Keratinocyte (primary cell): ENCODE results near the gene LRRC18. TPM values are rescaled to one million over a fixed set of nuclear protein-coding genes. Genes with fewer than 3 reads are reported as not detected.

ENCODE experiments used
- DNase-seq: peaks from one replicate; pipeline ENCODE4 v3.0.0-alpha.2; 2011; ENCODE audit warnings: low read depth, missing footprints, low spot score
- FAIRE-seq: peaks from 2 replicates; lab custom pipeline; 2011; peaks lifted over from hg19 to GRCh38; lab: Jason Lieb, UNC
- H2AFZ ChIP-seq: 2 replicates; pipeline ENCODE4 v1.6.0; 2012; ENCODE audit warnings: low read length, control low read depth, inconsistent platforms; ENCODE audit not compliant: control insufficient read depth
- H3K27ac ChIP-seq: 2 replicates; pipeline ENCODE4 v1.5.1; 2011; ENCODE audit warnings: low read length; ENCODE audit not compliant: control insufficient read depth, insufficient read depth
- H3K27me3 ChIP-seq: 3 replicates; pipeline ENCODE4 v1.6.0; 2011; ENCODE audit warnings: low read length; ENCODE audit not compliant: control insufficient read depth, insufficient read depth; ENCODE audit errors: extremely low read depth
- H3K36me3 ChIP-seq, 2 experiments: 2 replicates in 1 of 2; 3 replicates in 1 of 2; pipeline ENCODE4 v1.5.1; 2011; ENCODE audit warnings: low read length in 2 of 2, mild to moderate bottlenecking in 1 of 2; ENCODE audit not compliant: control insufficient read depth in 2 of 2, insufficient read depth in 2 of 2; ENCODE audit errors: extremely low read depth in 1 of 2
- H3K4me1 ChIP-seq: 3 replicates; pipeline ENCODE4 v1.5.1; 2011; ENCODE audit warnings: low read length; ENCODE audit not compliant: control insufficient read depth, insufficient read depth; ENCODE audit errors: extremely low read depth
- H3K4me2 ChIP-seq: 3 replicates; pipeline ENCODE4 v1.6.0; 2011; ENCODE audit warnings: low read depth, low read length; ENCODE audit not compliant: control insufficient read depth, insufficient read depth; ENCODE audit errors: extremely low read depth
- H3K4me3 ChIP-seq, 3 experiments: fragments of 200-600 bp in 1 of 3; sonication (generic) in 1 of 3; 2 replicates in 2 of 3; 3 replicates in 1 of 3; pipeline ENCODE4 v1.5.1; 2011 to 2016; ENCODE audit warnings: low read length in 3 of 3, mild to moderate bottlenecking in 3 of 3, control low read depth in 2 of 3, inconsistent platforms in 1 of 3, low read depth in 1 of 3, mixed read lengths in 1 of 3, mixed run types in 1 of 3, moderate library complexity in 1 of 3; ENCODE audit not compliant: control insufficient read depth in 2 of 3, insufficient read depth in 2 of 3; ENCODE audit errors: extremely low read depth in 1 of 3
- H3K79me2 ChIP-seq: 2 replicates; pipeline ENCODE4 v1.6.0; 2012; ENCODE audit warnings: low read length; ENCODE audit not compliant: control insufficient read depth, insufficient read depth
- H3K9ac ChIP-seq: 3 replicates; pipeline ENCODE4 v1.6.0; 2011; ENCODE audit warnings: low read length; ENCODE audit not compliant: control insufficient read depth, insufficient read depth; ENCODE audit errors: extremely low read depth
- H3K9me1 ChIP-seq: 3 replicates; pipeline ENCODE4 v1.6.0; 2011; ENCODE audit warnings: low read length; ENCODE audit not compliant: control insufficient read depth, insufficient read depth; ENCODE audit errors: extremely low read depth
- H3K9me3 ChIP-seq: 2 replicates; pipeline ENCODE4 v1.5.1; 2012; ENCODE audit warnings: low read depth, low read length; ENCODE audit not compliant: control insufficient read depth
- H4K20me1 ChIP-seq: 3 replicates; pipeline ENCODE4 v1.6.0; 2011; ENCODE audit warnings: low read length; ENCODE audit not compliant: control insufficient read depth, insufficient read depth; ENCODE audit errors: extremely low read depth
- EZH2 ChIP-seq: IDR thresholded peaks from one replicate; pipeline ENCODE4 v1.6.1; 2012; ENCODE audit warnings: inconsistent platforms, mild to moderate bottlenecking, low read length, moderate library complexity
- dilution Hi-C: fragments of 300-500 bp; cut with MboI; formaldehyde crosslinking; loops from one replicate; pipeline ENCODE4 v1.7.0; 2020; ENCODE audit warnings: low sequenced_read_pairs; ENCODE audit not compliant: extremely low pct_ligation_motif_present
- polyA plus RNA-seq, 5 experiments: library from polyadenylated mRNA; depleted of rRNA in 3 of 5; stranded (reverse) in 3 of 5; stranded (forward) in 1 of 5; unstranded in 1 of 5; fragments of >200 nt; gene quantifications; 1 replicate in 1 of 5; 2 replicates in 3 of 5; 3 replicates in 1 of 5; pipeline versions ENCODE4 v1.2.1 to v1.2.3, GENCODE V29; 2011 to 2012; ENCODE audit warnings: missing spikeins in 2 of 5, low read depth in 1 of 5, low replicate concordance in 1 of 5
- TF ChIP-seq, protein P1 (sequence below), 3 experiments: IDR thresholded peaks in 1 of 3; conservative IDR thresholded peaks in 1 of 3; optimal IDR thresholded peaks in 1 of 3; 2 replicates in 2 of 3; 3 replicates in 1 of 3; pipeline versions ENCODE3 to v1.5.1; 2011; ENCODE audit warnings: low read length in 3 of 3, mild to moderate bottlenecking in 3 of 3, moderate library complexity in 2 of 3, control low read depth in 1 of 3, inconsistent platforms in 1 of 3; ENCODE audit not compliant: insufficient read depth in 2 of 3; ENCODE audit errors: extremely low read depth in 1 of 3

The LRRC18 gene
- polyA plus RNA-seq, 1 donor (not counting 4 experiments of a cell fraction or from before 2014, with no cell fraction given), result not detected

DNA sequence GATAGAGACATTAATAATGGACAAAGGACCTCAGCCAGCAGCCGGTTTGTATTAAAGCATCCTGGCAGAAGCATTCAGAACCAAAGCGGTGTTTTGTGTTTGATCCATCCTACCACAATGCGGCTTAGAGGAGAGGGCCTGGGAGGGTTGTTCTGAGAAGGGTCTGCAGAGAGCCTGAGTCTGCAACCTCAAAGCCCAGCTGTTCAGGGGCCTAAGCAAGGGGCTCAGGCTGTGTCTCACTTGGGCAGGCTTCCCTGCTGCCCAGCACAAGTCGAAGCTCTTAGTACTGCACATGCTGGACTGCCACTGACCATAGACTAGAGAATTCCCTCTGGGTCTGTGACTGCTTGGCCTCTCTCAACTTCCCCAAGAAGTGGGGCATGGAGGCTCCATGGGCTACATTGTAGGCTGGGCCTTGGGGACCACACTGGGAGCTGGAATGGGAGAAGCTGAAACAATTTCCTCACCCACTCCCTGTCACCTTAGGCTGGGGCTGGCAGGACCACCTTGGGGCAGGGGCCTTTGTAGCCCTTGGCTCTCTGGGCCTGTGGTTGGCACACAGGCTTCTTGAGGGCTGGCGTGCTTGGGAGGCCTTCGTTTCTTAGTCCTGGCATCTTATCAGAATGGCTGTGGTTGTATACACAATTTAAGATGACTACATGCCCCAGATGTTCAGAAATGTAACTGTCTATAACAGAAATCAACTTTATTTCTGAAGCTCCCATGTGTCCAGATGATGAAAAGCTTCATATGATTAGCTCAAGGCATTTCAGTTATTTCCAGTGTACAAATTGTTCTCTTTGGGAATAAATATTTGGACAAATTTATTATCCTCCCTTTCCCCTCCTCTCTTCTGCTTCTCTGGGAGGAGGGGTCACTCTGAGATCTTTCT is 44.5 kb downstream of the LRRC18 start:
- Histone ChIP-seq H3K9me1 (no peaks in the 10 kb centered on the region), H3K4me1 (no peaks in the 10 kb centered on the region), H3K4me2 (no peak overlapping the region), H3K36me3 (no peaks in the 10 kb centered on the region), H3K27ac (no peak overlapping the region), H3K9me3 (no peaks in the 10 kb centered on the region), H3K79me2 (no peaks in the 10 kb centered on the region), H4K20me1 (no peaks in the 10 kb centered on the region), H3K27me3 (no peaks in the 10 kb centered on the region), H3K4me3 (no peak overlapping the region), H2AFZ (no peak overlapping the region), H3K9ac (no peak overlapping the region)
- dilution Hi-C loops, result no loop called here
- DNase-seq (no peak), FAIRE-seq (no peak)
- TF ChIP-seq, protein P1, sequence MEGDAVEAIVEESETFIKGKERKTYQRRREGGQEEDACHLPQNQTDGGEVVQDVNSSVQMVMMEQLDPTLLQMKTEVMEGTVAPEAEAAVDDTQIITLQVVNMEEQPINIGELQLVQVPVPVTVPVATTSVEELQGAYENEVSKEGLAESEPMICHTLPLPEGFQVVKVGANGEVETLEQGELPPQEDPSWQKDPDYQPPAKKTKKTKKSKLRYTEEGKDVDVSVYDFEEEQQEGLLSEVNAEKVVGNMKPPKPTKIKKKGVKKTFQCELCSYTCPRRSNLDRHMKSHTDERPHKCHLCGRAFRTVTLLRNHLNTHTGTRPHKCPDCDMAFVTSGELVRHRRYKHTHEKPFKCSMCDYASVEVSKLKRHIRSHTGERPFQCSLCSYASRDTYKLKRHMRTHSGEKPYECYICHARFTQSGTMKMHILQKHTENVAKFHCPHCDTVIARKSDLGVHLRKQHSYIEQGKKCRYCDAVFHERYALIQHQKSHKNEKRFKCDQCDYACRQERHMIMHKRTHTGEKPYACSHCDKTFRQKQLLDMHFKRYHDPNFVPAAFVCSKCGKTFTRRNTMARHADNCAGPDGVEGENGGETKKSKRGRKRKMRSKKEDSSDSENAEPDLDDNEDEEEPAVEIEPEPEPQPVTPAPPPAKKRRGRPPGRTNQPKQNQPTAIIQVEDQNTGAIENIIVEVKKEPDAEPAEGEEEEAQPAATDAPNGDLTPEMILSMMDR (optimal IDR thresholded peaks at IDR 0.05 in 1 of 3, IDR thresholded peaks at IDR 0.05 in 1 of 3, conservative IDR thresholded peaks at IDR 0.05 in 1 of 3; ENCODE audit: extremely low read depth in 1 of 3, insufficient read depth in 2 of 3, low read length in 3 of 3), result no peak
- TF ChIP-seq EZH2, result no peak

DNA sequence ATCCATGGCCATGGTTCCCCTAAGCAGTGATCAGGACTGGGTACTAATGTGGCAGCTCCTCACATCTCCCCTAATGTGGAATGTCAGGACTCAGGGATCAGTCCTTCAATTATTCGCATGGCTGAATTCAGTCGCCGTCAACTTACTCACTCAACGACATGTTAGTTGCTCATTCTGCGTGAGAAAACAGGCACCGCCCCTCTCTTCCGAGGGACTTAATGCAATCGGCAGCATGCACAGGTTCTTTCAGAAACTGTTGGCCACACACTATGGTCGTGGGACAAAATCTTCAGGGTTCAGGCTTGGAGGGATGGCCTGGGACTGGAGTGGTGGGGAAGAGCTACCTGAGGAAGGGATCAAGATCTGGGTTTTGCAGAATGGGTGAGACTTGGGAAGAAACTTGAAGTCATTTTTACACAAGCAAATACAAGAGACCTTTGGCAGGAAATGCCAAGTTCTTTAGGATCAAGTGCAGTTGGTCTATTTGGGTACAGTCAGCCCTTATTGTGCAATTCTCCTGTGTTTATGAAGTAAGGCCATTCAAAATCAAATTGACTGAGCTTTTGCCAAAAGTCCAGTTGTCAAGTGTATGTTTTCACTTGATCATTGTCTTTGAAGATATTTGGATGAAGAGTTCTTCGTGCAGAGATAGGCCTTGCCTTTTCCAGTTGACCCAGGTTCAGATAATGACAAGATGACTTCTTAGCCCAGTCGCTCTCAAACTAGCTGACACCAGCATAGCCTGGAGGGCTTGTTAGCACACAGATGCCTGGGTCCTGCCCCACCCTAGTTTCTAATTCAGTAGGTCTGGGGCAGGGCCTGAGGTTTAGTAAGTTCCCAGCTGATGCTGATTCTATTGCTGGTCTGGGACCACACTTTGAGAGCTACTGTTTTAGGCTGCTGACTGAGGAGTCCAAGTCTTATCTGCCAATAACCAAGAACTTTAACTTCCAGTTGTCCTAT is 48.5 kb downstream of the LRRC18 start:
- Histone ChIP-seq H3K4me2 (no peak overlapping the region), H3K36me3 (no peaks in the 10 kb centered on the region), H3K9ac (no peak overlapping the region), H4K20me1 (no peaks in the 10 kb centered on the region), H3K27ac (no peak overlapping the region), H3K79me2 (no peaks in the 10 kb centered on the region), H3K9me3 (no peaks in the 10 kb centered on the region), H2AFZ (no peak overlapping the region), H3K9me1 (no peaks in the 10 kb centered on the region), H3K27me3 (no peaks in the 10 kb centered on the region), H3K4me3 (no peak overlapping the region), H3K4me1 (no peaks in the 10 kb centered on the region)
- no peak for TF ChIP-seq EZH2
- TF ChIP-seq, protein P1 (optimal IDR thresholded peaks at IDR 0.05 in 1 of 3, IDR thresholded peaks at IDR 0.05 in 1 of 3, conservative IDR thresholded peaks at IDR 0.05 in 1 of 3; ENCODE audit: extremely low read depth in 1 of 3, insufficient read depth in 2 of 3, low read length in 3 of 3), result no peak
- FAIRE-seq (no peak), DNase-seq (no peak)
- dilution Hi-C loops, result no loop called here
